ENCODE measurements around the gene ELOB. TPM values are rescaled to one million over a fixed set of nuclear protein-coding genes. Genes with fewer than 3 reads are reported as not detected.

ELOB gene
- total and polyA plus RNA-seq, 10 of the 15 experiments (the other 5 are each of a cell fraction or from before 2014, with no cell fraction given), result 86.9 to 823 (median 263) TPM

- no peak for TF ChIP-seq NFYA (IDR thresholded peaks at IDR 0.05; ENCODE audit: borderline replicate concordance, low read depth, low read length)
- TF ChIP-seq BRCA1 (IDR thresholded peaks at IDR 0.05; ENCODE audit: low read depth, low read length), result no peak
- no peak for TF ChIP-seq ATF7 (IDR thresholded peaks at IDR 0.05; ENCODE audit: low read depth)
- TF ChIP-seq IKZF2 (IDR thresholded peaks at IDR 0.05), result no peak
Measured at GRCh38 chr16:2734844-2735515, 42.1 kb downstream of the ELOB start (continued).

- Histone ChIP-seq H3K4me1 (ENCODE audit: control insufficient read depth, insufficient read depth, low read length) (no peaks in the 10 kb centered on the region), H3K9me3 (replicated peaks; ENCODE audit: control insufficient read depth, insufficient read depth, low read length) (no peaks in the 10 kb centered on the region), H3K4me2 (ENCODE audit: control insufficient read depth, insufficient read depth) (no peak overlapping the region), H3K4me3 (no peak overlapping the region), H2AFZ (ENCODE audit: control insufficient read depth, low read depth, low read length) (no peak overlapping the region), H3K27ac (ENCODE audit: control insufficient read depth, insufficient read depth) (no peak overlapping the region), H4K20me1 (ENCODE audit: control insufficient read depth, insufficient read depth) (no peaks in the 10 kb centered on the region), H3K79me2 (ENCODE audit: control insufficient read depth, insufficient read depth, low read length) (no peaks in the 10 kb centered on the region), H3K27me3 (replicated peaks in 1 of 2; ENCODE audit: control insufficient read depth in 2 of 2, insufficient read depth in 2 of 2, low read length in 1 of 2) (no peaks in the 10 kb centered on the region; a peak in 1 of 4 replicates), H3K9ac (ENCODE audit: control insufficient read depth, insufficient read depth, low read length) (no peak overlapping the region), H3K36me3 (ENCODE audit: control insufficient read depth in 2 of 2, insufficient read depth in 2 of 2, low read length in 1 of 2) (no peaks in the 10 kb centered on the region)
- 59% methylated on average over 6 of the region's 7 CpGs for WGBS (ENCODE audit: insufficient coverage, insufficient replicate concordance, low lambda C conversion rate, missing lambda C conversion rate)
- intact Hi-C loops (cut with micrococcal nuclease; ENCODE audit: unreplicated experiment) (loop anchor here (10.0 kb wide), 1 partner anchor 137 kb away; no protein-coding TSS in a partner anchor), in situ Hi-C loops (cut with MboI) (no loop called here)
- SMC1A ChIA-PET (ENCODE audit: uncharacterized antibody, unreplicated experiment), result no interaction called here
- no peak for DNase-seq (ENCODE audit: low read depth, low spot score)
- CTCF ChIA-PET, result no interaction called here
- BruUV-seq (replicated peaks), result no TSS peak
- RAD21 ChIA-PET (ENCODE audit: unreplicated experiment), result no interaction called here
- POLR2A ChIA-PET, result interaction anchor here (0.7 kb wide), 1 partner anchor 52 kb away, joined by 3 read pairs; no protein-coding TSS in a partner anchor
- no peak for ATAC-seq
- no peak for FAIRE-seq
- TF ChIP-seq ZSCAN29 (IDR thresholded peaks at IDR 0.05), result no peak
- TF ChIP-seq TCF7 (IDR thresholded peaks at IDR 0.05; ENCODE audit: borderline replicate concordance), result no peak
- TF ChIP-seq RBBP5 (conservative IDR thresholded peaks at IDR 0.05), result no peak
- TF ChIP-seq REST (IDR thresholded peaks at IDR 0.05; ENCODE audit: low read depth, low read length), result no peak
- TF ChIP-seq FOXM1 (IDR thresholded peaks at IDR 0.05; ENCODE audit: low read depth, low read length), result no peak
- no peak for TF ChIP-seq BCL3 (IDR thresholded peaks at IDR 0.05; ENCODE audit: borderline replicate concordance, insufficient read depth, low read depth, low read length, poor library complexity, severe bottlenecking)
- TF ChIP-seq ZNF217 (IDR thresholded peaks at IDR 0.05), result no peak
- no peak for TF ChIP-seq WRNIP1 (IDR thresholded peaks at IDR 0.05; ENCODE audit: borderline replicate concordance, low read depth, low read length)
- TF ChIP-seq BRCA1 (IDR thresholded peaks at IDR 0.05; ENCODE audit: low read depth, low read length), result no peak
- no peak for TF ChIP-seq BMI1 (IDR thresholded peaks at IDR 0.05; ENCODE audit: borderline replicate concordance)
- TF ChIP-seq RB1 (IDR thresholded peaks at IDR 0.05; ENCODE audit: borderline replicate concordance), result no peak
- TF ChIP-seq NRF1 (conservative IDR thresholded peaks at IDR 0.05; ENCODE audit: low read depth, low read length), result no peak
- no peak for TF ChIP-seq PML (IDR thresholded peaks at IDR 0.05; ENCODE audit: low read length)
Measured at GRCh38 chr16:2728034-2728433, 49.0 kb downstream of the ELOB start.
